CD4-positive, alpha-beta T cell treated with Interleukin-12 subunit alpha and Interleukin-12 subunit beta, for 1 hour (primary cell): Measurements from ENCODE around the gene OPRL1.

Source experiments
- DNase-seq: peaks from one replicate; pipeline ENCODE4 v3.0.0-alpha.2; 2020

OPRL1 gene

GRCh38 chr20:64145458-64146300 lies 65.8 kb downstream of the OPRL1 start:
- DNase-seq, result no peak

DNA sequence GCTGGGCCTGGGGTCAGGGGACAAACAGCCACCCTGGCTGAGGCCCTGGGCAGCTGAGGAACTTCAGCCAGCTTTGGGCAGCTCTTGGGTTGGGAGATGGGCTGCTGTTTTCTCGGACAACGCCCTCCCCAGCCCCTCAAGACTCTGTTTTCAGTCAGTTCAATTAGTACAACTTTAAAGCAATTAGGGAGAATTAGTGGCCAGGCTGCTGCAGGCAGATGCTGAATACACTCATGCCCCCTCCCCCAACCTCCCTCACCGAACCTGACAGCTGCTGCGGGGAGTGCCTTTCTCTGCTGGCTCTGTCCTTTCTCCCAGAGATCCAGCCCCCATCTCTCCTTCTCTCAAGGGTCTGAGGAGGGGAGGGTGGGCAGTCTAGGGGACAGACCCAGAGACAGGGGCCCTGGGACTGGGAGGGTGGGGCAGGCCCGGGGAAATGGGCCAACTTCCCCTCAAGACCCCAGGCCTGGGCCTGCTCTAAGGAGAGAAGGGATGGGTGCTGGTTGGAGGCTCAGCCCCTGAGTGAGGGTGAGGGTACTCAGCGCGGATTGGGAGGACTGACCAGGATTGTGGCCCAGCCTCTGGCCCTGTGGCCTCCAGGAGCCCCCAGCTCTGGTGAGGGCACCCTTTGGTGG lies 66.5 kb downstream of the OPRL1 start:
- DNase-seq, result no peak

DNA sequence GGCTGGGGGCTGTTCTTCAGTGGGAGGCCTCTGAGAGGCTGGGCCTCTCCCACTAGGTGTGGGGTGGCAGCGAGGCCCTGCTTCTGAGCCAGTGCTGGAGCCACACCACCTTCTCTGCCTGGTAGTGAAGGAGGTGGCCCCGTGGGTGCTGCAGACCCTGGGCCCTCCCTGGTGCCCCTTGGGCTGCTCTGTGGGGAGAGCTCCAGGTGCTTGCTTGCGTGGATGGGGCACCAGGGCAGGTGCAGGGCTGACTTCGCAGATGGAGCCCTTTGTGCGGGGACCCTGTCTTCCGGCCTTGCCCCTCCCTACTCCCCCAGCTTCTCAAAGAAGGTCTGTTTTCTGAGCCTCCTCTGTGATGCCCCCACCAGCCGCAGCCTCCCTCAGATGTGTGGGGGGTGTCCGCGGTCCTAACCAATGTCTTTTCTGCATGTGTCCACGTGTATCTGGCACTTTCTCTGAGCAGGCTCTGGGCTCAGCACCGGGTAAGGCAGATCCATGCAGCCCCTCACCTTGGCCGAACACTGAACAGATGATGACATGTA lies 67.1 kb downstream of the OPRL1 start:
- no peak for DNase-seq

DNA sequence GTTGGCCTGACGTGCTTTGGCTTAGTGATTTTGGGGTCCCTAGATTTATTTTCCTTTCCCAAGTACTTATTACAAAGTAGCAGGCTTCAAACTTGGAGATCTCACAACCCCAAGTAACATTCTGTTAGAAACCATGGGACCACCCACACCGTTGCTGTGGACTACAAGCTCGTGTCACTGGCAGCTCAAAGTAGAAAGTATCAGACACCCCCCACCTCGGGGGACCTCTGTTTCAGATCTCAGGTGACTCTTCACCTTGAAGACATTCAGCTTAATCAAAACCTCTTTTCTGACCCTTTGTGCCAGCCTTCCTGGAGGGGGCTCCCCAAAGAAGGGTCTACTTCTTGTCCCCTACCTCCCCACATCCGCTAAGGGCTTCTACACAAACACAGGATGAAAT lies 68.7 kb downstream of the OPRL1 start:
- DNase-seq, result no peak

DNA sequence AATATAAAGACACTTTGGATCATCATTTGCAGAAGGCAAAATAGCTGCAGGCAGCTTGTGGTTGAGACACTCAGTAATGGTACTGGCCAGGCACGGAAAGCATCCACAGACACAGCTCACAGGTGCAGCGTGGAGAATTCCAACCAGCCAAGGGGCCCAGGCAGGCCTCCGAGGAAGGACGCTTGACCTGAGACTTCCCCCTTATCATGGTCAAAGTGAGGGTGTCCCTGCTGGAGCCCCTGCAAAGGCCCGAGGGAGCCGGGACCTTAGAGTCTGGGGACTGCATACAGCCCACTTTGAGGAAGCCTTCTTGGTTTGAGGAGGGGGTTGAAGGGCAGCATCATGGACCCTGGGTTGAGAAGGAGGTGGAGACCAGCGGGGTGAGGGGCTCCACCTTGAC lies 69.3 kb downstream of the OPRL1 start:
- no peak for DNase-seq

DNA sequence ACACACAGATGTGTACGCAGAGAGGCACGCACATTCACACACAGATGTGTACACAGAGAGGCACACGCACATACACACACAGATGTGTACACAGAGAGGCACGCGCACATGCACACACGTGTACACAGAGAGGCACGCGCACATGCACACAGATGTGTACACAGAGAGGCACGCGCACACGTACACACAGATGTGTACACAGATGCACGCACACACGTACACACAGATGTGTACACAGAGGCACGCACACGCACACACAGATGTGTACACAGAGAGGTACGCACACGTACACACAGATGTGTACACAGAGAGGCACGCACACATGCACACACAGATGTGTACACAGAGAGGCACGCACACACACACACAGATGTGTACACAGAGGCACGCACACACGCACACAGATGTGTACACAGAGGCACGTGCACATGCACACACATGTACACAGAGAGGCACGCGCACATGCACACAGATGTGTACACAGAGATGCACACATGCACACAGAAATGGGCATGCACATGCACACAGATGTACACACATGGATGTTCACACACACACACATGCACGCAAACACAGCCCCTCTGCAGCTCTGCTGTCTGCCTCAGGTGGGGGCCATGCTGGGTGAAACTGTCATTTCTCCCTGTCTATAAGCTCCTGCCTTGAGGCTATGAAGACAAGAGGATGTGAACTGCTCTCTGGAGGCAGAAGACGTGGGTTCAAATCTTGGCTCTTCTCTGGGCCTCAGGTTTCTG lies 70.1 kb downstream of the OPRL1 start:
- DNase-seq, result no peak
